ENCODE measurements around the gene DCLRE1B.

DNA sequence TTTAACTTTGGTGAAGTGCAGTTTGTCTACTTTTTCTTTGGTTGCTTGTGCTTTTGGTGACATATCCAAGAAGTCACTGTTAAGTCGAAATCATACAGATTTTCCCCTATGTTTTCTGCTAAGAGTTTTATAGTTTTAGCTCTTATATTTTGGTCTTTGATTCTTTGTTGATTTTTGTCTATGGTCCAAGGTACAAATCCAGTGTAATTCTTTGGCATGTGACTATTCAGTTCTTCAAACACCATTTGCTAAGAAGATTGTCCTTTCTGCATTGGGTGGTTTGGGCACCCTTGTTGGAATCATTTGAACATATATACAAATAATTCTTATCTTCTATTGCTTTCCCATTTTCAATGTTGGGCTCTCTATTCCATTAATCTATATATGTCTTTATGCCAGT lies 40.2 kb downstream of the DCLRE1B start:
- TF ChIP-seq RUNX1 (IDR thresholded peaks at IDR 0.05; ENCODE audit: low read depth) (no peak), ZNF639 (CRISPR knock-in tag; conservative IDR thresholded peaks at IDR 0.05 in 1 of 2, IDR thresholded peaks at IDR 0.05 in 1 of 2) (no peak), ZNF232 (CRISPR knock-in tag; IDR thresholded peaks at IDR 0.05) (no peak), CREB1 (IDR thresholded peaks at IDR 0.05) (no peak), CREB1 (CRISPR knock-in tag; IDR thresholded peaks at IDR 0.05) (no peak), CHD2 (IDR thresholded peaks at IDR 0.05; ENCODE audit: low read depth, low read length) (no peak), ERF (CRISPR knock-in tag; IDR thresholded peaks at IDR 0.05) (no peak), ZNF551 (CRISPR knock-in tag; IDR thresholded peaks at IDR 0.05) (no peak), SOX6 (IDR thresholded peaks at IDR 0.05) (no peak), RAD21 (CRISPR knock-in tag; conservative IDR thresholded peaks at IDR 0.05 in 1 of 2, IDR thresholded peaks at IDR 0.05 in 1 of 2) (no peak)

All from K562 (cell line).